Measurements from ENCODE around the gene GULP1.

GRCh38 chr2:188599140-188599539 is 307.5 kb downstream of the GULP1 start:
- TF ChIP-seq POLR2A (IDR thresholded peaks at IDR 0.05; ENCODE audit: low read length): no peak
- TF ChIP-seq GATA1 (IDR thresholded peaks at IDR 0.05; ENCODE audit: low read depth, low read length): no peak

All from erythroblast (primary cell).